Naive B cell (primary cell): ENCODE measurements around the gene BCAN. TPM values are rescaled to one million over a fixed set of nuclear protein-coding genes. Genes with fewer than 3 reads are reported as not detected.

Source experiments
- ATAC-seq, 2 donors: fragments of 150-1000 bp; cut with Tn5 transposase; 2 replicates each; pipeline ENCODE4 v1.10.0; 2021; ENCODE audit warnings: low read depth in 2 of 2, mild to moderate bottlenecking in 2 of 2, moderate library complexity in 2 of 2
- DNase-seq: peaks from one replicate; pipeline ENCODE4 v3.0.0; 2022
- H3K27ac Mint-ChIP-seq, 6 donors: one replicate each; pipeline ENCODE4 v1.8.0; 2020 to 2022; ENCODE audit warnings: mild to moderate bottlenecking in 6 of 6, mixed read lengths in 6 of 6, moderate library complexity in 5 of 6, inconsistent platforms in 2 of 6
- H3K27me3 Mint-ChIP-seq, 3 donors: one replicate each; pipeline ENCODE4 v1.8.0; 2021 to 2022; ENCODE audit warnings: mixed read lengths in 3 of 3, mild to moderate bottlenecking in 1 of 3
- H3K36me3 Mint-ChIP-seq, 2 donors: one replicate each; pipeline ENCODE4 v1.8.0; 2020 to 2022; ENCODE audit warnings: mixed read lengths in 2 of 2, inconsistent platforms in 1 of 2, mild to moderate bottlenecking in 1 of 2
- H3K4me1 Mint-ChIP-seq, 3 donors: one replicate each; pipeline ENCODE4 v1.8.0; 2020 to 2022; ENCODE audit warnings: mixed read lengths in 3 of 3, inconsistent platforms in 1 of 3, mild to moderate bottlenecking in 1 of 3, moderate library complexity in 1 of 3
- H3K4me3 Mint-ChIP-seq, 8 donors: one replicate each; pipeline ENCODE4 v1.8.0; 2020 to 2022; ENCODE audit warnings: mild to moderate bottlenecking in 8 of 8, mixed read lengths in 8 of 8, moderate library complexity in 8 of 8, inconsistent platforms in 2 of 8
- H3K9me3 Mint-ChIP-seq, 7 donors: one replicate each; pipeline ENCODE4 v1.8.0; 2020 to 2022; ENCODE audit warnings: mixed read lengths in 7 of 7, mild to moderate bottlenecking in 5 of 7, inconsistent platforms in 2 of 7, moderate library complexity in 1 of 7
- polyA plus RNA-seq, 6 donors: library from polyadenylated mRNA; unstranded; fragments of 300-500 nt; fragmentation: Illumina TruSeq; gene quantifications; one replicate each; pipeline ENCODE4 v1.2.3, GENCODE V29; 2021; ENCODE audit warnings: low read depth in 6 of 6

The BCAN gene
- polyA plus RNA-seq, 6 donors from 2014 or later: not detected

GRCh38 chr1:156692925-156693847, 51.3 kb downstream of the BCAN start:
- Mint-ChIP-seq H3K27me3 (peaks cover 53 to 84% (median 75%) of the 10 kb centered on the region in 3 donors), H3K36me3 (peaks cover 0 to 24% of the 10 kb centered on the region in 2 donors), H3K4me3 (peak overlapping the region in 1 of 8 donors; percentile 66), H3K9me3 (no peaks in the 10 kb centered on the region), H3K27ac (peak overlapping the region in 1 of 6 donors; percentile 3), H3K4me1 (peaks cover 18 to 32% (median 26%) of the 10 kb centered on the region in 3 donors)
- ATAC-seq: peak in 1 of 2 donors; percentile 8
- no peak for DNase-seq

DNA sequence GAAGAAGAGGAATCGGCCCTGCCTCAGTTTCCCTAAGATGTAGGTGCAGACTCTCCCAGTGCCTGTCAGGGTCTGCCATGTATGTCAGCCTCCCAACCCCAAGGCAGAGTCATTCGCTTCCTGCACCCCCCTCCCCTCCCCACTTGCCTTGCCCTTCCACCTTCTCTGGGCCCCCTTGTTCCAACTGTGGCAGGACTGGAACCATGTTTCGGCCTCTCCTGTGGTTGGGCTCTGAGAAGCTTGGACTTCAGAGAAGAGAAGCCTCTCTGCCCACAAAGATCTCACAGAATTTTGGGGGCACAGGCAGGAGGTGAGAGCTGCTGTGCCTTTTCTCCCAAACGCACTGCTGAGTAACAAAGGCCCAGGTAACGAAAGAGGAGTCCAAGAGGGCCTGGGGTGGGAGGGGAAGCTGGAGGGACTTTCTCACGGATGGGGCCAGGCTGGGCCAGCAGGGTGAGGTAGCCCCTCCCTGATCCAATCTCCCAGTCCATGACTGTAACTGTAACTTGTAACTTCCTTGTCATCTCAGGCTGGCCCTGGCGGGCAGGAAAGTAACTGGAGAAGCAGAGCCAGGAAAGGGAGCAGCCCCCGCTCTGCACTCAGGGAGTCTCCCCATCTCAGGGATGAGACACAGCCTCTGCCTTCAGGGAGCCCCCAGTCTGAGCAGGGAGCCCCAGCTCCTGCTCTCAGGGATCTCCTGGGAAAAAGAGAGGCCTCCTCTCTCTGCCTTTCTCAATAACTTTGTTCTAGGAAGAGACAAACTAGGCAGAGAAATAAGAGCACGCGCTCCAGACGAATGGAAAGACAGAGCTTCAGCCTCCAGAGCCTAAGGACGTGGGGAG, 52.2 kb downstream of the BCAN start:
- DNase-seq: no peak
- Mint-ChIP-seq H3K27ac (no peak overlapping the region), H3K27me3 (peaks cover 51 to 84% (median 77%) of the 10 kb centered on the region in 3 donors), H3K9me3 (no peaks in the 10 kb centered on the region), H3K36me3 (peaks cover 0 to 30% of the 10 kb centered on the region in 2 donors), H3K4me1 (peaks cover 18 to 27% (median 26%) of the 10 kb centered on the region in 3 donors), H3K4me3 (no peak overlapping the region)
- ATAC-seq: no peak

DNA sequence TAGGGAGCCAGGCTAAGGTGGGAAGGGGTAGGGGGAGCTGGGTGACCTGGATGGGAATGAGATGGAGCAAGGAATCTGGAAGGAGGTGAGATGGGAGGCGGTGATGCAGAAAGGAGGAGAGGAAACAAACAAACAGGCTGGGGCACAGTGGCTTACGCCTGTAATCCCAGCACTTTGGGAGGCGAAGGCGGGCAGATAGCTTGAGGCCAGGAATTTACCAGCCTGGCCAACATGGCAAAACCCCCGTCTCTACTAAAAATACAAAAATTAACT, 52.7 kb downstream of the BCAN start:
- Mint-ChIP-seq H3K4me3 (no peak overlapping the region), H3K4me1 (peaks cover 15 to 23% (median 21%) of the 10 kb centered on the region in 3 donors), H3K9me3 (no peaks in the 10 kb centered on the region), H3K27me3 (peaks cover 54 to 84% (median 77%) of the 10 kb centered on the region in 3 donors), H3K36me3 (peaks cover 0 to 29% of the 10 kb centered on the region in 2 donors), H3K27ac (no peak overlapping the region)
- DNase-seq (no peak), ATAC-seq (no peak)

DNA sequence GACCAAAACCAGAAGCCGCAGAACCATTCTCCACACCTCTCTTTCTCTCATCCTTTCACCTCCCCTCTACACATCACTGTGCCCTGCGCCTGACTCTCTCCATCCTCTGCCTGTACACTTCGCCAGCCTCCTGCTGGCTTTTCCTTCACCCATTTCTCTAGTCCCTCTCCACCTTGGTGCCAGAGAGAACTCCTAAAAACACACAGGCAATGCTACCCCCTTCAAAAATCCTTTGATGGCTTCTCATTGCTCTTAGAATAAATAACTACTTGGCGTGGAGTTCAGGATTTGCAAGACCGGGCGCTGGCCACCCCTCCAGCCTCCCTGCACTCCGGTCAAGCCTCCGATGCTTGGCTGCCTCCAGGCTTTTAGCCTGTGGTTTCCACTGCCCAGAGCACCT, 54.8 kb downstream of the BCAN start:
- peaks cover 13 to 19% (median 14%) of the 10 kb centered on the region in 3 donors for H3K4me1 Mint-ChIP-seq
- ATAC-seq: no peak
- peak overlapping the region in 1 of 8 donors; percentile 17 for H3K4me3 Mint-ChIP-seq
- no peaks in the 10 kb centered on the region for H3K9me3 Mint-ChIP-seq
- H3K27me3 Mint-ChIP-seq: peaks cover 53 to 83% (median 81%) of the 10 kb centered on the region in 3 donors
- no peak for DNase-seq
- H3K27ac Mint-ChIP-seq: peak overlapping the region in 1 of 6 donors; percentile 48
- H3K36me3 Mint-ChIP-seq: peaks cover 0 to 26% of the 10 kb centered on the region in 2 donors

DNA sequence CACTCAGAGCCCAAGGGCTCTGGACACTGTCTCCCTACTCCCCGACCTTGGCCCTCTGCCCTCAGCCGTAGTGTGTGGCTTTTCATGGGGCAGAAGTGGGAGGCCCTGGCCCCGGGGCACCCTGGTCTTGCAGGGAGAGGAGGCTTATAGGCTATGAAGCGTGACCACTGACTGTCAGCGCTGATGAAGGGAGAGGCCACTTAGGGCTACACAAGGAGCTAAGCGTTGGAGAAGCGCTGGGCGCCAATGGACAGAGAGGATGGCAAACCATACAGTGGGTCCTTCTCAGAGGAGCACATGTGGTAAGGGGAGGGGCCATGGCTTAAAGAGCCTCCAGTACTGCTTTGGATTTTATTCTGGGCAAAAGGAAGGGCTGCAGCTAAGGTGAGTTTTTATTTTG, 55.6 kb downstream of the BCAN start:
- Mint-ChIP-seq H3K4me1 (peaks cover 5 to 12% (median 7%) of the 10 kb centered on the region in 3 donors), H3K4me3 (peak overlapping the region in 1 of 8 donors; percentile 56), H3K27me3 (peaks cover 46 to 78% (median 74%) of the 10 kb centered on the region in 3 donors), H3K27ac (no peak overlapping the region), H3K36me3 (peaks cover 0 to 26% of the 10 kb centered on the region in 2 donors), H3K9me3 (no peaks in the 10 kb centered on the region)
- DNase-seq: no peak
- ATAC-seq: no peak

DNA sequence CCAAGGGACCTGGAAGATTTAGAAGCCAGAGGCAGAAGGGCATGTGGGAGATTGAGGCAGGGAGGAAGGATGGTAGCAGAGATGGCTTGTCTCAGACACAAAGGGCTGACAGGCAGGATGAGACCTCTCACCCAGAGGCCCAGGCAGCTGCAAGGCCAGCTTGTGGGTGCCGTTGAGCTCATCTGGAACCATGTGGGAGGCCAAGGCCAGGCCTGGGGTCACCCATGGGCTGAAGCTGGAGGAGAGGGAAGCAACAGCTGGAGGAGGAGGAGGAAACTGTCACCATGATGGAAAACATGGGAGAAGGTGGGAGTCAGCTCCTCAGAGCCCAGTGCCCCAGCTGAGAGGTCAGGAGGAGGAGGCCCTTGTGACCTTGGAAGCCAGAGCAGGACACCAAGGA, 57.1 kb downstream of the BCAN start:
- H3K4me3 Mint-ChIP-seq: no peak overlapping the region
- ATAC-seq (no peak), DNase-seq (no peak)
- H3K27me3 Mint-ChIP-seq: peaks cover 47 to 78% (median 72%) of the 10 kb centered on the region in 3 donors
- no peak overlapping the region for H3K27ac Mint-ChIP-seq
- H3K36me3 Mint-ChIP-seq: peaks cover 0 to 26% of the 10 kb centered on the region in 2 donors
- peaks cover 0 to 8% (median 2%) of the 10 kb centered on the region in 3 donors for H3K4me1 Mint-ChIP-seq
- H3K9me3 Mint-ChIP-seq: no peaks in the 10 kb centered on the region

GRCh38 chr1:156700736-156701531, 59.0 kb downstream of the BCAN start:
- no peak for ATAC-seq
- peak overlapping the region in 1 of 6 donors; percentile 92 for H3K27ac Mint-ChIP-seq

GRCh38 chr1:156703336-156703735, 61.4 kb downstream of the BCAN start:
- ATAC-seq: no peak
- Mint-ChIP-seq H3K27ac (peak overlapping the region in 1 of 6 donors; percentile 69), H3K36me3 (peaks cover 0 to 9% of the 10 kb centered on the region in 2 donors), H3K9me3 (no peaks in the 10 kb centered on the region), H3K27me3 (peaks cover 39 to 67% (median 52%) of the 10 kb centered on the region in 3 donors), H3K4me1 (peaks cover 18 to 40% (median 31%) of the 10 kb centered on the region in 3 donors), H3K4me3 (peak overlapping the region in 1 of 8 donors; percentile 94)
- DNase-seq: no peak

More at GRCh38 chr1:156700736-156701531, 59.0 kb downstream of the BCAN start:
- Mint-ChIP-seq H3K36me3 (peaks cover 0 to 19% of the 10 kb centered on the region in 2 donors), H3K4me1 (peaks cover 6 to 27% (median 20%) of the 10 kb centered on the region in 3 donors), H3K4me3 (no peak overlapping the region), H3K9me3 (no peaks in the 10 kb centered on the region), H3K27me3 (peaks cover 53 to 84% (median 70%) of the 10 kb centered on the region in 3 donors)
- DNase-seq: no peak

GRCh38 chr1:156703741-156704140, 61.8 kb downstream of the BCAN start:
- peaks cover 0 to 6% of the 10 kb centered on the region in 2 donors for H3K36me3 Mint-ChIP-seq
- peaks cover 36 to 64% (median 49%) of the 10 kb centered on the region in 3 donors for H3K27me3 Mint-ChIP-seq
- DNase-seq (no peak), ATAC-seq (no peak)
- no peaks in the 10 kb centered on the region for H3K9me3 Mint-ChIP-seq
- no peak overlapping the region for H3K27ac Mint-ChIP-seq
- H3K4me1 Mint-ChIP-seq: peaks cover 18 to 40% (median 32%) of the 10 kb centered on the region in 3 donors
- peak overlapping the region in 5 of 8 donors; percentile 26 to 94 (median 54) for H3K4me3 Mint-ChIP-seq

DNA sequence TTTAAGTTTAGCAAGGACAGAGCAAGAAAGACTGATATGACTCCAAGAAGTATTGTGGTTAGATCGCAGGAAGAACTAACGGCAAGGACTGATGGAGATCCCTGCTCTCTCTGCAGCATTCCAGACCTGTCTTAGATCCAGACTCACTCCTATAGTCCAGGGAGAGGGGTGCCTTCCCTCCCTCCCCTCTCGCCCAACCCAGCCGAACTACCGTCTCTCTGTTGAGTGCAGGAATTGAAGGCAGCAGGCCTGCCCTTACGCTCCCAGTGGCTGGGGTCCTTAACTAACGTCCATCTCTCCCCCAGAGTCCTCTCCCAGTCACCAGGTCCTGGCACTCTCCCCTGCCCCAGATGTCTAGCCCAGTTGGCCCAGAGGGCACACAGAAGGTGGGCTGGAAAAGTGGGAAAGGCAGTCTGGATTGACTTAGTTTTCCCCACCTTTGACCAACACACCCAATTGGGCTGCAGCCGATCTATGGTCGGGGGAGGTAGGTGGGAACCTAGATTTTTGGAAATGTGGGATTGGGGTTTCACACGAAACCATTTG, 62.3 kb downstream of the BCAN start:
- Mint-ChIP-seq H3K27me3 (peaks cover 31 to 60% (median 44%) of the 10 kb centered on the region in 3 donors), H3K4me1 (peaks cover 18 to 40% (median 32%) of the 10 kb centered on the region in 3 donors), H3K27ac (no peak overlapping the region), H3K9me3 (no peaks in the 10 kb centered on the region), H3K36me3 (peaks cover 0 to 1% of the 10 kb centered on the region in 2 donors), H3K4me3 (peak overlapping the region; percentile 3 to 94 (median 84))
- DNase-seq: no peak
- no peak for ATAC-seq

GRCh38 chr1:156704930-156705320, 63.0 kb downstream of the BCAN start:
- Mint-ChIP-seq H3K27ac (peak overlapping the region in 1 of 6 donors; percentile 14), H3K27me3 (peaks cover 24 to 54% (median 37%) of the 10 kb centered on the region in 3 donors), H3K4me3 (peak overlapping the region; percentile 54 to 94 (median 88)), H3K9me3 (no peaks in the 10 kb centered on the region), H3K36me3 (no peaks in the 10 kb centered on the region), H3K4me1 (peaks cover 18 to 40% (median 32%) of the 10 kb centered on the region in 3 donors)
- ATAC-seq (no peak), DNase-seq (no peak)

DNA sequence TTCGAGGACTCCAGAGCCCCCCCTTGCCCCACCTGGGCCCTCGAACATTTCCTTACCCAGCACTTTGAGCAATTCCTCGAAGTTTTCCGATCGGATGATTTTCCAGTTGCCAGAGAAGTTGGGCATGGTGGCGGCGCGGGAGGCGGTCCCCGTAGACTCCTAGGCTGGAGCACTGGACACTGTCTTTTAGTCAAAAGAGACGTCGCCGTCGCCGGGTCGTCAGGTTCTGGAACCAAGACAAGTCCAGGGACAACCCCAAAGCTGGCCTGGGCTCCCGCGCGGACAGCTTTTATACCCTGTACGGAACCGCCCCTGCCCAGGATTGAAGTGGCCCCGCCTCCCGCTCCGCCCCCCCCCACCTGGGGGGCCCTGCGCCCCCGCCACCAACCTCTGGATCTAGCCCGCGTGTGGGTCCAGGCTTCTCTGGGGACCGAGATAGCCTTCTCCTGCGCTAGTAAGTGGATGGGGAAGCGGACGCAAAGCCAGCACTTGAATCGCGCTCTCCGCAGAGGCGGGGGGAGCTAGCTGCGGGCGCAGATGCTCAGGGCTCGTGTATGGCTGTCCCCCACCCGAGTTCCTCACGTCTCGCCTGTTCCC, 63.5 kb downstream of the BCAN start, which contains the start of gene CRABP2:
Gene CRABP2 (minus strand): TSS at position 263 of the 597 bp plus-strand sequence. CDS start 137 bp downstream, at position 126.
- H3K27me3 Mint-ChIP-seq: peaks cover 23 to 50% (median 33%) of the 10 kb centered on the region in 3 donors
- H3K9me3 Mint-ChIP-seq: no peaks in the 10 kb centered on the region
- peak within 1 kb of the TSS; percentile 81 to 94 (median 88) for H3K4me3 Mint-ChIP-seq
- ATAC-seq: peak; percentile 65 to 70
- H3K36me3 Mint-ChIP-seq: no peaks in the 10 kb centered on the region
- peaks cover 18 to 40% (median 32%) of the 10 kb centered on the region in 3 donors for H3K4me1 Mint-ChIP-seq
- peak within 1 kb of the TSS in 4 of 6 donors; percentile 14 to 87 (median 74) for H3K27ac Mint-ChIP-seq
- peak; percentile 50 for DNase-seq
